ENCODE data around the gene MSH2.

MSH2 gene

DNA sequence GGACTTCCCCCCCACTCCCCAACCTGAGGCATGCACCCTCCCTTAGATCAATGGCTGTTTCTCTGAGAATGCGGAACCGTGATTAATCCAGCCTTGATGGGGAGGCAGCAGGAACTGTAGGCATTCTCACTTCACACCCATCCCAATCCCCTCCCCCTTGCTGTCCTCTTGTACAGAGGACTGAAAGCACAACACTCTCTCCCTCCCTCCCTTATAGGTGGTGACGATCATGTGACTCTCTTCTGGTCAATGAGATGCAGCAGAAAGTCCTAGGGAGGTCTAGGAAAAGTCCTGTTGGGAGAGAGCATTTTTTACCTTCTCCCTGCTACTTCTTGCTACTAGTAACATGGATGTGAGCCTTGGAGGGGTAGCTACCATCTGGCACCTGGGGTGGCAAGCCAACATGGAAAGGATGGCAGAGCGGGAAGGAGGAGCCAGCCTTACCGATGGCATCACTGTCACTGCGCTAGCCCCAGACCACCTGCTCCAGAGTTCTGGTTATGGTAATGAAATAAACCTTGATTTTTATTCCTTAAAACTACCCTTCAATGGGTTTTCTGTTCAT, 106.9 kb downstream of the MSH2 start:
- H3K9ac ChIP-seq = peak overlapping the region in 5 of 11 experiments; percentile 40 to 63 (median 50); a peak in 10 of 22 replicates
- no peak for TF ChIP-seq Cebpa-rat (IDR thresholded peaks at IDR 0.05)
- peaks cover 35 to 84% (median 74%) of the 10 kb centered on the region in 10 experiments for H3K4me1 ChIP-seq
- peak overlapping the region; percentile 66 to 87 (median 81) for H3K4me2 ChIP-seq
- peaks cover 18 to 40% (median 35%) of the 10 kb centered on the region in 11 experiments for H3K9me3 ChIP-seq (replicated peaks in 1 of 11)
- no peaks in the 10 kb centered on the region for H4K20me1 ChIP-seq
- H3K27ac ChIP-seq = peak overlapping the region in 9 of 11 experiments; percentile 58 to 81 (median 72); a peak in 18 of 22 replicates
- no peaks in the 10 kb centered on the region for H3K27me3 ChIP-seq
- H3K36me3 ChIP-seq = peaks cover 0 to 15% (median 8%) of the 10 kb centered on the region in 11 experiments; a peak in 8 of 22 replicates
- H3K4me3 ChIP-seq = peak overlapping the region in 2 of 10 experiments; percentile 15 to 33; a peak in 1 of 20 replicates

DNA sequence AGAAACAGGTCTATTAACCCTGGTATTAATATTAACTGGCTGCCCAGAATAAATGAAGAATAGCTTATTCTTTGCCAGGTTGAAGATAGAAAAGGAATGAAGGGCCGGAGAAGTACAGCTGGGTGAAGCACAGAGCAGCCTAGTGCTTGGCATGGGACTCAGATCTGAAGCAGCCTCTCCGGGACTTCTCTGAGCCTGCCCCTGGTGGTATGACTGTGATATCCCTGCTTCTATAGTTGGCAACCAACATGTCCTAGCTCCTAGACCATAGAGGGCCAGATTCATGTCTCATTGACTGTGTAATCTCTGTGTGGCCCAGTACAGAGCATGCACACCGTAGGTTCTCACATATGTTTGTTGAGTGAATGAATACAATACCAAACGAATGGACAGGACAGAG, 107.8 kb downstream of the MSH2 start:
- Histone ChIP-seq H3K27ac (peak overlapping the region in 7 of 11 experiments; percentile 66 to 81 (median 78); a peak in 10 of 22 replicates), H3K4me2 (peak overlapping the region in 10 of 11 experiments; percentile 66 to 87 (median 81); a peak in 19 of 22 replicates), H3K36me3 (peaks cover 0 to 6% (median 1%) of the 10 kb centered on the region in 11 experiments; a peak in 5 of 22 replicates), H3K9me3 (replicated peaks in 1 of 11) (peaks cover 10 to 32% (median 27%) of the 10 kb centered on the region in 11 experiments), H4K20me1 (no peaks in the 10 kb centered on the region), H3K4me3 (no peak overlapping the region), H3K4me1 (peaks cover 35 to 86% (median 74%) of the 10 kb centered on the region in 10 experiments), H3K27me3 (no peaks in the 10 kb centered on the region), H3K9ac (no peak overlapping the region)
- no peak for TF ChIP-seq Cebpa-rat (IDR thresholded peaks at IDR 0.05)

DNA sequence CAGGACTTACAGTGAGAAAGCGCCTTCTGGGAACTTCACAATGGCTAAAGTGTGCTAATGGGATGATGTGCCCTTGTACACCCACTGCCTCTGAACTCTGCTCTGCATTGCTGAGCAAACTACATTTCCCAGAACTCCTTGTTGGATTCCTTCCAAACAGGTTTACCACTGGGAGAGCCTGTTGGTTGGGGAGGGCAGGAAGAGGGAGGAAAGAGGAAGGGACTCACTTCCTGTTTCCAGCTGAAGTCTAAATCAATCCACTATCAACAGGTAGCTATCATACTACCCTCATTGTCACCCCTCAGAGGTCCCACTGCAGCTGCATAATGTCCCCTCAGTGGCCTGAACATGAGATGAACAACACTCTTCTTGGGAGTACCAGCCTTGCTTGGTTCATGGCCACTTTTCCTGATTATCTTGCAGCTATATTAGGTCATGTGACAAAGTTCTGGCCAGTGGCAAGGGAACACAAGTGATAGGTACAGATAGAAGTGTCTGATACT, 109.7 kb downstream of the MSH2 start:
- Histone ChIP-seq H3K4me2 (peak overlapping the region; percentile 41 to 87 (median 55)), H3K4me3 (no peak overlapping the region), H3K9me3 (replicated peaks in 1 of 11) (peaks cover 0 to 16% (median 14%) of the 10 kb centered on the region in 11 experiments; a peak in 16 of 22 replicates), H3K9ac (no peak overlapping the region), H3K27me3 (no peaks in the 10 kb centered on the region), H3K36me3 (no peaks in the 10 kb centered on the region), H3K4me1 (peaks cover 35 to 91% (median 70%) of the 10 kb centered on the region in 10 experiments), H4K20me1 (no peaks in the 10 kb centered on the region), H3K27ac (peak overlapping the region in 3 of 11 experiments; percentile 1 to 14 (median 9); a peak in 4 of 22 replicates)
- no peak for TF ChIP-seq Cebpa-rat (IDR thresholded peaks at IDR 0.05)

DNA sequence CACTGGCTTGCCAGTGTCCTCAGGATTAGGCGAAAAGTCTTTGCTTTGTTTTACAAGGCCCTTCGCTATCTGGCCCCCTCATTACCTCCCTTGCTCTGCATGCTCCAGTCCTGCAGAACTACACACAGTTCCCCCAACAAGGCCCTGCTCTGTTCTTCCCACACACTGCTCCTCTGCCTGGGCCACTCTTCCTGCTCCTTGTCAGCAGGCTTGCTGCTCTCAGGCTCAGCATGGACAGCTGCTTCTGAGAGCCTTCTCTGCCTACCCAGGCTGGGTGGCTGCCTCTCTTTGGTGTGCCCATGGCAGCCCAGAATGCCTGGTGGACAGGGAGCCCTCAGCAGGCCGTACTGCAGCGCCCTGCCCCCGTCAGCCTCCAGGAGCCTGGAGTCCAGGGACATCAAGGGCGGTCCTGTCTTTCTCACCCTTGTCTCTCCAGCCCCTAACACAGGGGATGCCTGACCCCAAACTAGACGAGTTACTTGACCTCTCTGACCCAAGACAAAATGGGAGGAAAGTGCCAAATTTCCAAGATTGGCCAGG, 111.1 kb downstream of the MSH2 start:
- Histone ChIP-seq H3K4me3 (no peak overlapping the region), H3K27ac (0 out of 22 replicates have a peak overlapping the region, but pooled peaks of 3 of the 11 experiments have one; percentile 21 to 37 (median 29)), H3K4me2 (peak overlapping the region in 2 of 11 experiments; percentile 50 to 65; a peak in 2 of 22 replicates), H3K36me3 (no peaks in the 10 kb centered on the region; a peak in 1 of 22 replicates), H3K9ac (no peak overlapping the region), H3K4me1 (peaks cover 27 to 91% (median 70%) of the 10 kb centered on the region in 10 experiments), H3K27me3 (no peaks in the 10 kb centered on the region), H4K20me1 (no peaks in the 10 kb centered on the region), H3K9me3 (replicated peaks in 1 of 11) (peaks cover 0 to 2% (median under 1%) of the 10 kb centered on the region in 11 experiments; a peak in 9 of 22 replicates)
- no peak for TF ChIP-seq Cebpa-rat (IDR thresholded peaks at IDR 0.05)

DNA sequence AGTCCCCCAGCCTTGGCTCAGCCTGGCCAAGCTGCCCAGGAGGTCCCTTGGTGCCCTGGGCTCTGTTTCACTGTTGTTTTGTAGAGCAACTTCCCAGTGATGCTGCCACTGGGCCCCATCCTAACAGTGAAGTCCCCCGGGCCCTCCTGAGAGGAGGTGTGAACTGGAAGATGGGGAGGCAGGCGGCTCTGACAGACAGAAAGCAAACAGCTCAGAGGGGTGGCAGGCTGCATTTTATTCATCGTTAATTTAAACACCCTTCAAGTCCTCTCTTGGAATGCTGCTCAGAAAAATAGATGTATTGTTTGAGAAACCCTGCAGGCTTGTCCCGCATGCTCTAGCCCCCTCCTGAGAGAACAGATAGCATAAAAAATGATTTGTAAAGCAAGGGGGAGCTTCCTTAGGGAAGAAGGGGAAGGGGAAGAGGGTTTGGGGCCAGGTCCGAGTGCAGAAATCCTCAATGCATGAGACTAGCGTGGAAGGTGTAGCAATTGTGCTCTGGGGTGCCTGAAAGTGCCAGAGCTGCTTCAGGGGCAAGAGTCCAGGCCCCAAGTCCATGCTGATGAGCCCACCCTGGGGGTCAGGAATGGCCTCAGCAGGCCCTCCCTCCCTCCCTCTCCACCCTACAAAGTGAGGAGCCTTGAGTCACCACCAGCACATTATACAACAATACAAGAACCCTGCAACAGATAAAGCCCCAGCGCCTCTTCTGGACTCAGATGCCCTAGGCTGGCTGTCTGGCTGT, 113.6 kb downstream of the MSH2 start:
- H4K20me1 ChIP-seq = no peaks in the 10 kb centered on the region
- TF ChIP-seq Cebpa-rat (IDR thresholded peaks at IDR 0.05) = no peak
- H3K4me2 ChIP-seq = peak overlapping the region in 2 of 11 experiments; percentile 10 to 27; a peak in 2 of 22 replicates

DNA sequence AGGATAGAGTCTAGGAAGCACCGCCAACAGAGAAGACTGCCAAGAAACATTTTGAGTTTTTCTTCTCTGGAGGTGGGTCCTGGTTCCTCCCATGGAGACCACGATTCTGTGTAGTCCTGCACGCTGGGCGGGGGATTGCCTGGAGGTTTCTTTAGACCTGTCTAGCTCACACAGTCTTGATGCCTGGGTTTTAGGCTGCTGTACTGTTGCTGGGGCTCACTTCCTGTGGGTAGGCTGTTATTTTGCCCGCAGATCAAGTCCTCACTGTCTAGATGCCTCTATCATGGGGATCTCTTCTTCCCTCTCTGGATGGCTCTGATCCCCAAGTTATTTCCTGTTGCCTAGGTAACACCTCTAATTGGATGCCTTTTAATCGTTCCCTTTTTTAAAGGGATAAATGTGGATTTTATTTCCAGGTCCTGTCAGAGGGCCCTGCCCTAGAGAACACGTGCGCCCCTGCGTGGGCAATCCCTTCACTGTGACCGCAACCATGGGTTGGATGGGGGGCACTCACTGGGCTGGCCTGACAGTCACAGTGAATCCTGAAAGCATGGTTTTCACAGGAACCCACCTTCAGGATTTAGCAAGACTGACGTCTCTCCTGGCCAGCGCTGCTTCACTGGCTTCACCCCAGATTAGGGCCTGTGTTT, 115.7 kb downstream of the MSH2 start:
- Histone ChIP-seq H3K27ac (peak overlapping the region in 9 of 11 experiments; percentile 84 to 92 (median 90); a peak in 18 of 22 replicates), H3K27me3 (no peaks in the 10 kb centered on the region), H4K20me1 (no peaks in the 10 kb centered on the region), H3K36me3 (no peaks in the 10 kb centered on the region; a peak in 1 of 22 replicates), H3K4me3 (no peak overlapping the region), H3K4me1 (peaks cover 17 to 77% (median 65%) of the 10 kb centered on the region in 10 experiments), H3K9me3 (replicated peaks in 1 of 11) (no peaks in the 10 kb centered on the region), H3K9ac (peak overlapping the region in 8 of 11 experiments; percentile 21 to 88 (median 86); a peak in 8 of 22 replicates), H3K4me2 (peak overlapping the region; percentile 10 to 99 (median 93); a peak in 20 of 22 replicates)
- TF ChIP-seq Cebpa-rat (IDR thresholded peaks at IDR 0.05) = no peak

More for the DNA sequence above, 113.6 kb downstream of the MSH2 start:
- Histone ChIP-seq H3K27me3 (no peaks in the 10 kb centered on the region), H3K9me3 (replicated peaks in 1 of 11) (no peaks in the 10 kb centered on the region), H3K4me1 (peaks cover 29 to 91% (median 70%) of the 10 kb centered on the region in 10 experiments), H3K27ac (peak overlapping the region in 4 of 11 experiments; percentile 6 to 91 (median 15); a peak in 3 of 22 replicates), H3K4me3 (no peak overlapping the region), H3K36me3 (no peaks in the 10 kb centered on the region; a peak in 1 of 22 replicates), H3K9ac (no peak overlapping the region)

DNA sequence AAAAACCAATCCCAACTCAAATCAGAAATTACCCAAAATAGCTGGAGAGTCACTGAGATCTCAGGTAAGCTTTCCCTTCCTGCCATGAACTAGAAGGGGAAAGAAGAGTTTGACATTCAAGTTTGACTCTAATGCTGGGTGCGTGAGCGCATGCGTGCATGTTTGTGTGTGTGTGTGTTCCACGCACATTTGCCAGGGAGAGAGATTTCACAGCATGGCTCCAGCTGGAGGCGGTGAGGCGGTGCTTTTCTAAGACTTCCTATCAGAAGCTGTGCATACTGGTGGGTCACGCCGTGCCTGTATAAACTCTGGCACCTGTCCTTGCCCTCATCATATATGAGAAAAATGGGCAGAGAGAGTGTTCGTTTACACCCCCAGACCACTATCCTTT, 116.2 kb downstream of the MSH2 start:
- Histone ChIP-seq H3K27me3 (no peaks in the 10 kb centered on the region), H3K27ac (peak overlapping the region in 9 of 11 experiments; percentile 84 to 92 (median 90); a peak in 18 of 22 replicates), H4K20me1 (no peaks in the 10 kb centered on the region), H3K36me3 (no peaks in the 10 kb centered on the region; a peak in 1 of 22 replicates), H3K9ac (peak overlapping the region in 9 of 11 experiments; percentile 72 to 88 (median 86); a peak in 15 of 22 replicates), H3K4me2 (peak overlapping the region; percentile 88 to 99 (median 95); a peak in 20 of 22 replicates), H3K9me3 (replicated peaks in 1 of 11) (no peaks in the 10 kb centered on the region), H3K4me3 (peak overlapping the region in 1 of 10 experiments; percentile 12; a peak in 3 of 20 replicates), H3K4me1 (peaks cover 17 to 73% (median 67%) of the 10 kb centered on the region in 10 experiments)
- TF ChIP-seq Cebpa-rat (IDR thresholded peaks at IDR 0.05) = no peak

All from BLaER1 treated with 17β-estradiol and CSF1 and Interleukin-3, amounts not matched to agents 10 nM and 100 nM (cell line).